G401 (cell line): Measurements from ENCODE around the gene ELMOD3. TPM values are rescaled to one million over a fixed set of nuclear protein-coding genes. Genes with fewer than 3 reads are reported as not detected.
A peak's percentile ranks its signal among the peaks of the same experiment; 100 is the strongest.
"Not testable (repeated sequence)": the region's sequence is repeated elsewhere in the genome, so short reads cannot be mapped to it uniquely, and the experiment has no call there.

Experiments
- DNase-seq: peaks from one replicate; pipeline ENCODE4 v3.0.0-alpha.2; 2015; ENCODE audit warnings: low spot score
- in situ Hi-C: cut with HindIII; loops from 2 replicates; pipeline ENCODE4 v1.10.0; 2016; ENCODE audit warnings: low sequenced_read_pairs, mixed read lengths
- total RNA-seq: library from RNA; depleted of rRNA; stranded (reverse); fragments of >200 nt; shearing (Covaris generic); gene quantifications from 2 replicates; pipeline ENCODE4 v1.2.3, GENCODE V29; 2014; rRNA removed

ELMOD3 gene
- total RNA-seq, result 11.0 and 11.2 TPM in 2 replicates

GRCh38 chr2:85354286-85355072, at the start of gene ELMOD3, which contains the start of gene RETSAT:
ELMOD3 (plus strand) TSS chr2:85354769; CDS start chr2:85357199, 2,430 bp downstream.
RETSAT (minus strand) TSS chr2:85354528; CDS start chr2:85354507, 21 bp downstream.
- DNase-seq, result peak; percentile 98
- in situ Hi-C loops, result no loop called here

GRCh38 chr2:85307527-85307897, 47.1 kb upstream of the ELMOD3 start:
- in situ Hi-C loops, result no loop called here
- no peak for DNase-seq

- in situ Hi-C loops, result no loop called here
- DNase-seq, result no peak
These were observed 46.4 kb upstream of the ELMOD3 start for GRCh38 chr2:85308201-85308600.

- in situ Hi-C loops, result no loop called here
These were observed 45.5 kb upstream of the ELMOD3 start for GRCh38 chr2:85308896-85309555.

GRCh38 chr2:85309699-85310321, 44.8 kb upstream of the ELMOD3 start:
- in situ Hi-C loops, result no loop called here
- DNase-seq, result peak; percentile 49

More at GRCh38 chr2:85308896-85309555, 45.5 kb upstream of the ELMOD3 start:
- peak; percentile 63 for DNase-seq

- DNase-seq, result peak; percentile 37
- in situ Hi-C loops, result no loop called here
These were observed 44.2 kb upstream of the ELMOD3 start for GRCh38 chr2:85310330-85310729.

- in situ Hi-C loops, result no loop called here
- DNase-seq, result no peak
These were observed 42.2 kb upstream of the ELMOD3 start for GRCh38 chr2:85312404-85312803.

GRCh38 chr2:85314884-85315242, 39.7 kb upstream of the ELMOD3 start:
- no peak for DNase-seq
- in situ Hi-C loops, result no loop called here

GRCh38 chr2:85315921-85316320, 38.6 kb upstream of the ELMOD3 start:
- DNase-seq, in situ Hi-C loops: not testable (repeated sequence)

GRCh38 chr2:85318222-85319074, 36.1 kb upstream of the ELMOD3 start:
- in situ Hi-C loops, result no loop called here
- no peak for DNase-seq

GRCh38 chr2:85319796-85320195, 34.8 kb upstream of the ELMOD3 start:
- in situ Hi-C loops, result no loop called here
- peak; percentile 53 for DNase-seq

GRCh38 chr2:85323351-85323987, 31.1 kb upstream of the ELMOD3 start:
- DNase-seq, result no peak
- in situ Hi-C loops, result no loop called here

- DNase-seq, in situ Hi-C loops: not testable (repeated sequence)
These were observed 30.6 kb upstream of the ELMOD3 start for GRCh38 chr2:85323988-85324367.

- in situ Hi-C loops, result no loop called here
- DNase-seq, result peak; percentile 32
These were observed 29.7 kb upstream of the ELMOD3 start for GRCh38 chr2:85324639-85325465.

- in situ Hi-C loops, result no loop called here
- no peak for DNase-seq
These were observed 29.1 kb upstream of the ELMOD3 start for GRCh38 chr2:85325466-85325811.

- in situ Hi-C loops, result no loop called here
- DNase-seq, result no peak
These were observed 28.0 kb upstream of the ELMOD3 start for GRCh38 chr2:85326406-85327159.

GRCh38 chr2:85327160-85327821, 27.3 kb upstream of the ELMOD3 start:
- in situ Hi-C loops, result no loop called here
- peak; percentile 50 for DNase-seq
